Measurements from ENCODE around the gene SETD1B.
A peak's percentile ranks its signal among the peaks of the same experiment; 100 is the strongest.

SETD1B gene

DNA sequence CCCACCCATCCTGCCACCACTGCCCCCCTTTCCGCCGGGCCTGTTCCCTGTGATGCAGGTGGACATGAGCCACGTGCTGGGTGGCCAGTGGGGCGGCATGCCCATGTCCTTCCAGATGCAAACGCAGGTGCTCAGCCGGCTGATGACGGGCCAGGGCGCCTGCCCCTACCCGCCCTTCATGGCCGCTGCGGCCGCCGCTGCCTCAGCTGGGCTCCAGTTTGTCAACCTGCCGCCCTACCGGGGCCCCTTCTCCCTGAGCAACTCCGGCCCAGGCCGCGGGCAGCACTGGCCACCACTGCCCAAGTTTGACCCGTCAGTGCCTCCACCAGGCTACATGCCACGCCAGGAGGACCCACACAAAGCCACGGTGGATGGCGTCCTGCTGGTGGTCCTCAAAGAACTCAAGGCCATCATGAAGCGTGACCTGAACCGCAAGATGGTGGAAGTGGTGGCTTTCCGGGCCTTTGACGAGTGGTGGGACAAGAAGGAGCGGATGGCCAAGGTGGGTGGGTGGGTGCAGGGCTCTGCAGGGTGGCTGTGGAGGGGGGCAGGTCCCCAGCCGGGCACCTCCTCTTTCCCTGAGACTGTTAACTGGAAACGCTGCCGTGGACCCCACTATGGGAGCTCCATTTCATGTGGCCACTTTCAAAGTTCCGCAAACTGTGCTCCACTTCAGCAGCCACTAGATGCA lies 10.8 kb downstream of the SETD1B start:
- Histone ChIP-seq H3K36me3 (peaks cover 93% of the 10 kb centered on the region), H3K9me3 (no peaks in the 10 kb centered on the region)

GRCh38 chr12:121815263-121815662 lies 11.5 kb downstream of the SETD1B start:
- Histone ChIP-seq H3K27ac (peak overlapping the region; percentile 33), H3K4me3 (ENCODE audit: low read depth in 1 of 2, low read length in 1 of 2) (no peak overlapping the region), H3K36me3 (peaks cover 93% of the 10 kb centered on the region), H3K9me3 (no peaks in the 10 kb centered on the region), H3K4me1 (ENCODE audit: control insufficient read depth in 1 of 2, insufficient read depth in 1 of 2, low read depth in 1 of 2, low read length in 1 of 2) (peaks cover 35 to 48% of the 10 kb centered on the region in 2 experiments), H3K27me3 (no peaks in the 10 kb centered on the region)
- TF ChIP-seq, protein P1, sequence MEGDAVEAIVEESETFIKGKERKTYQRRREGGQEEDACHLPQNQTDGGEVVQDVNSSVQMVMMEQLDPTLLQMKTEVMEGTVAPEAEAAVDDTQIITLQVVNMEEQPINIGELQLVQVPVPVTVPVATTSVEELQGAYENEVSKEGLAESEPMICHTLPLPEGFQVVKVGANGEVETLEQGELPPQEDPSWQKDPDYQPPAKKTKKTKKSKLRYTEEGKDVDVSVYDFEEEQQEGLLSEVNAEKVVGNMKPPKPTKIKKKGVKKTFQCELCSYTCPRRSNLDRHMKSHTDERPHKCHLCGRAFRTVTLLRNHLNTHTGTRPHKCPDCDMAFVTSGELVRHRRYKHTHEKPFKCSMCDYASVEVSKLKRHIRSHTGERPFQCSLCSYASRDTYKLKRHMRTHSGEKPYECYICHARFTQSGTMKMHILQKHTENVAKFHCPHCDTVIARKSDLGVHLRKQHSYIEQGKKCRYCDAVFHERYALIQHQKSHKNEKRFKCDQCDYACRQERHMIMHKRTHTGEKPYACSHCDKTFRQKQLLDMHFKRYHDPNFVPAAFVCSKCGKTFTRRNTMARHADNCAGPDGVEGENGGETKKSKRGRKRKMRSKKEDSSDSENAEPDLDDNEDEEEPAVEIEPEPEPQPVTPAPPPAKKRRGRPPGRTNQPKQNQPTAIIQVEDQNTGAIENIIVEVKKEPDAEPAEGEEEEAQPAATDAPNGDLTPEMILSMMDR (IDR thresholded peaks at IDR 0.05) = no peak

More for the DNA sequence above, 10.8 kb downstream of the SETD1B start:
- H3K27ac ChIP-seq = peak overlapping the region; percentile 33
- H3K4me3 ChIP-seq (ENCODE audit: low read depth in 1 of 2, low read length in 1 of 2) = no peak overlapping the region
- TF ChIP-seq, protein P1 (IDR thresholded peaks at IDR 0.05) = no peak
- H3K4me1 ChIP-seq (ENCODE audit: control insufficient read depth in 1 of 2, insufficient read depth in 1 of 2, low read depth in 1 of 2, low read length in 1 of 2) = peaks cover 36 to 51% of the 10 kb centered on the region in 2 experiments
- H3K27me3 ChIP-seq = no peaks in the 10 kb centered on the region

DNA sequence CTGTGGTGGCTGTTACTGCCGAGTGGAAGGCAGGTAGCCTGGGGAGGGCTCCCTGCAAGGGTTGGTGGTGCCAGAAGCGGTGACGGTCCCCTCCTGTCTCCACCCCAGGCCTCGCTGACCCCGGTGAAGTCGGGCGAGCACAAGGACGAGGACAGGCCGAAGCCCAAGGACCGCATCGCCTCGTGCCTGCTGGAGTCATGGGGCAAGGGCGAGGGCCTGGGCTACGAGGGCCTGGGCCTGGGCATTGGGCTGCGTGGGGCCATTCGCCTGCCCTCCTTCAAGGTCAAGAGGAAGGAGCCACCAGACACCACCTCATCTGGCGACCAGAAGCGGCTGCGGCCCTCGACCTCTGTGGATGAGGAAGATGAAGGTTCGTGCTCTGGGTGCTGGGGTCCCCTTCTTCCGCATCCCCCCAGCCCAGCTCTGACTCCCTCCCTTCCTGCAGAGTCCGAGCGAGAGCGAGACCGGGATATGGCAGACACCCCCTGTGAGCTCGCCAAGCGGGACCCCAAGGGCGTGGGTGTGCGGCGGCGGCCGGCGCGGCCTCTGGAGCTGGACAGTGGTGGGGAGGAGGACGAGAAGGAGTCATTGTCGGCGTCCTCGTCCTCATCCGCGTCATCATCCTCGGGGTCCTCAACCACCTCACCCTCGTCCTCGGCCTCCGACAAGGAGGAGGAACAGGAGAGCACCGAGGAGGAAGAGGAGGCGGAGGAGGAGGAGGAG lies 13.3 kb downstream of the SETD1B start:
- Histone ChIP-seq H3K4me3 (ENCODE audit: low read depth in 1 of 2, low read length in 1 of 2) (no peak overlapping the region), H3K4me1 (ENCODE audit: control insufficient read depth in 1 of 2, insufficient read depth in 1 of 2, low read depth in 1 of 2, low read length in 1 of 2) (peaks cover 19 to 30% of the 10 kb centered on the region in 2 experiments), H3K36me3 (peaks cover 94% of the 10 kb centered on the region), H3K27me3 (no peaks in the 10 kb centered on the region), H3K9me3 (no peaks in the 10 kb centered on the region), H3K27ac (no peak overlapping the region)
- TF ChIP-seq, protein P1 (IDR thresholded peaks at IDR 0.05) = no peak

DNA sequence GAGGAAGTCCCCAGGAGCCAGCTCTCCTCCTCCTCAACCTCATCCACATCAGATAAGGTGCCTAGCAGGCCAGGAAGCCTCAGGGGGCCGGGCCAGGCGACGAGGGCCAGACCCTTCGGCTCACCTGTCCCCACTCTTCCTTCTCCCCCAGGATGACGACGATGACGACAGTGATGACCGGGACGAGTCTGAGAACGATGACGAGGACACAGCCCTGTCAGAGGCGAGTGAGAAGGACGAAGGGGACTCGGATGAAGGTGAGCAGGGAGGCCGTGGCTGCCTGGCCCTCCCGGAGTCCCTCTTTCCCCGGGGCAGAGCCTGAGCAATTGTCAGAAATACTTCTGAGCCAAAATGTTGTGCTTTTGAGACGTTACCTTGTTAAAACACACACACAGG lies 13.8 kb downstream of the SETD1B start:
- Histone ChIP-seq H3K4me3 (ENCODE audit: low read depth in 1 of 2, low read length in 1 of 2) (no peak overlapping the region), H3K36me3 (peaks cover 95% of the 10 kb centered on the region), H3K27ac (no peak overlapping the region)

DNA sequence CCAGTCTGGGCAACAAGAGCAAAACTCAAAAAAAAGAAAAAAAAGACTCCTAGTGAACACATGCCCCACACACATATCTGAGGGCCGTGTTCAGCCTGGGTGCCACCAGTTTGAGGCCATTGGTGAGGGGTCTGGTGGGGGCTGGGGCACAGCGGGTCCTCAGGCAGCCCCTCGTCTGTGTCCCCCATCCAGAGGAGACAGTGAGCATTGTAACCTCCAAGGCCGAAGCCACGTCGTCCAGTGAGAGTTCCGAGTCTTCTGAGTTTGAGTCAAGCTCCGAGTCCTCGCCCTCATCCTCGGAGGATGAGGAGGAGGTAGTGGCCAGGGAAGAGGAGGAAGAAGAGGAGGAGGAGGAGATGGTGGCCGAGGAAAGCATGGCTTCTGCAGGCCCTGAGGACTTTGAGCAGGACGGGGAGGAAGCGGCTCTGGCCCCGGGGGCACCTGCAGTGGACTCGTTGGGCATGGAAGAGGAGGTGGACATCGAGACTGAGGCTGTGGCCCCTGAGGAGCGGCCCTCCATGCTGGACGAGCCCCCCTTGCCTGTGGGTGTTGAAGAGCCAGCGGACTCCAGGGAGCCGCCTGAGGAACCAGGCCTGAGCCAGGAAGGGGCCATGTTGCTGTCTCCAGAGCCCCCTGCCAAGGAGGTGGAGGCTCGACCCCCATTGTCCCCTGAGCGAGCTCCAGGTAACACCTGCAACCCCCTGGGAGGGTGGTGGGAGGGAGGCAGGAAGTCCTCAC lies 15.6 kb downstream of the SETD1B start:
- Histone ChIP-seq H3K27me3 (no peaks in the 10 kb centered on the region), H3K9me3 (no peaks in the 10 kb centered on the region), H3K4me1 (ENCODE audit: control insufficient read depth in 1 of 2, insufficient read depth in 1 of 2, low read depth in 1 of 2, low read length in 1 of 2) (peaks cover 0 to 7% of the 10 kb centered on the region in 2 experiments), H3K4me3 (ENCODE audit: low read depth in 1 of 2, low read length in 1 of 2) (no peak overlapping the region), H3K36me3 (peaks cover 100% of the 10 kb centered on the region), H3K27ac (no peak overlapping the region)
- TF ChIP-seq, protein P1 (IDR thresholded peaks at IDR 0.05) = no peak

More for the DNA sequence above, 13.8 kb downstream of the SETD1B start:
- TF ChIP-seq, protein P1 (IDR thresholded peaks at IDR 0.05) = no peak
- Histone ChIP-seq H3K27me3 (no peaks in the 10 kb centered on the region), H3K4me1 (ENCODE audit: control insufficient read depth in 1 of 2, insufficient read depth in 1 of 2, low read depth in 1 of 2, low read length in 1 of 2) (peaks cover 14 to 24% of the 10 kb centered on the region in 2 experiments), H3K9me3 (no peaks in the 10 kb centered on the region)

Measured in neutrophil (primary cell).